ENCODE data around the gene THAP12.

THAP12 gene

GRCh38 chr11:76380159-76380976 is 564 bp downstream of the THAP12 start:
- WGBS (ENCODE audit: insufficient coverage, insufficient read length) = no CpG with 5 or more reads among the region's 85 CpGs
- H3K9me3 ChIP-seq (ENCODE audit: control insufficient read depth, insufficient read depth, low read length) = no peaks in the 10 kb centered on the region
- peaks cover 6% of the 10 kb centered on the region for H3K4me1 ChIP-seq (ENCODE audit: control insufficient read depth, insufficient read depth, low read length)
- H3K27me3 ChIP-seq (ENCODE audit: control insufficient read depth, insufficient read depth, low read length) = no peaks in the 10 kb centered on the region
- H3K4me3 ChIP-seq (ENCODE audit: low read length) = peak overlapping the region; percentile 86
- no peaks in the 10 kb centered on the region for H3K36me3 ChIP-seq (ENCODE audit: control insufficient read depth, insufficient read depth, low read length)
- DNase-seq (ENCODE audit: low read depth, low spot score) = no peak
- H3K27ac ChIP-seq (ENCODE audit: low read length) = no peak overlapping the region

GRCh38 chr11:76379807-76380158 is 1.1 kb downstream of the THAP12 start:
- no peak for DNase-seq (ENCODE audit: low read depth, low spot score)
- no CpG with 5 or more reads among the region's 6 CpGs for WGBS (ENCODE audit: insufficient coverage, insufficient read length)
- H3K36me3 ChIP-seq (ENCODE audit: control insufficient read depth, insufficient read depth, low read length) = no peaks in the 10 kb centered on the region
- peaks cover 8% of the 10 kb centered on the region for H3K4me1 ChIP-seq (ENCODE audit: control insufficient read depth, insufficient read depth, low read length)
- no peaks in the 10 kb centered on the region for H3K27me3 ChIP-seq (ENCODE audit: control insufficient read depth, insufficient read depth, low read length)
- H3K4me3 ChIP-seq (ENCODE audit: low read length) = peak overlapping the region; percentile 86; the same call in 1 of the 2 replicates
- no peaks in the 10 kb centered on the region for H3K9me3 ChIP-seq (ENCODE audit: control insufficient read depth, insufficient read depth, low read length)
- H3K27ac ChIP-seq (ENCODE audit: low read length) = no peak overlapping the region

- no peaks in the 10 kb centered on the region for H3K27me3 ChIP-seq (ENCODE audit: control insufficient read depth, insufficient read depth, low read length)
- H3K9me3 ChIP-seq (ENCODE audit: control insufficient read depth, insufficient read depth, low read length) = no peaks in the 10 kb centered on the region
- H3K36me3 ChIP-seq (ENCODE audit: control insufficient read depth, insufficient read depth, low read length) = no peaks in the 10 kb centered on the region
- DNase-seq (ENCODE audit: low read depth, low spot score) = no peak
- no peak overlapping the region for H3K27ac ChIP-seq (ENCODE audit: low read length)
- H3K4me3 ChIP-seq (ENCODE audit: low read length) = no peak overlapping the region
- H3K4me1 ChIP-seq (ENCODE audit: control insufficient read depth, insufficient read depth, low read length) = 0 out of 2 replicates have a peak, but pooled peaks cover 2% of the 10 kb centered on the region
- WGBS (ENCODE audit: insufficient coverage, insufficient read length) = no CpG with 5 or more reads among the region's 7 CpGs
Measured at GRCh38 chr11:76376746-76377558, 4.0 kb downstream of the THAP12 start.

- no peak overlapping the region for H3K4me3 ChIP-seq (ENCODE audit: low read length)
- no peaks in the 10 kb centered on the region for H3K9me3 ChIP-seq (ENCODE audit: control insufficient read depth, insufficient read depth, low read length)
- H3K27me3 ChIP-seq (ENCODE audit: control insufficient read depth, insufficient read depth, low read length) = no peaks in the 10 kb centered on the region
- H3K4me1 ChIP-seq (ENCODE audit: control insufficient read depth, insufficient read depth, low read length) = 0 out of 2 replicates have a peak, but pooled peaks cover 2% of the 10 kb centered on the region
- WGBS (ENCODE audit: insufficient coverage, insufficient read length) = no CpG with 5 or more reads among the region's 3 CpGs
- no peak for DNase-seq (ENCODE audit: low read depth, low spot score)
- no peak overlapping the region for H3K27ac ChIP-seq (ENCODE audit: low read length)
- H3K36me3 ChIP-seq (ENCODE audit: control insufficient read depth, insufficient read depth, low read length) = no peaks in the 10 kb centered on the region
Measured at GRCh38 chr11:76371170-76371569, 9.8 kb downstream of the THAP12 start.

- Histone ChIP-seq H3K4me1 (ENCODE audit: control insufficient read depth, insufficient read depth, low read length) (no peaks in the 10 kb centered on the region), H3K4me3 (ENCODE audit: low read length) (no peak overlapping the region), H3K9me3 (ENCODE audit: control insufficient read depth, insufficient read depth, low read length) (no peaks in the 10 kb centered on the region), H3K27me3 (ENCODE audit: control insufficient read depth, insufficient read depth, low read length) (no peaks in the 10 kb centered on the region), H3K36me3 (ENCODE audit: control insufficient read depth, insufficient read depth, low read length) (no peaks in the 10 kb centered on the region), H3K27ac (ENCODE audit: low read length) (no peak overlapping the region)
- no CpG with 5 or more reads among the region's 6 CpGs for WGBS (ENCODE audit: insufficient coverage, insufficient read length)
- DNase-seq (ENCODE audit: low read depth, low spot score) = no peak
Measured at GRCh38 chr11:76369406-76369805, 11.5 kb downstream of the THAP12 start.

GRCh38 chr11:76368490-76368889 is 12.4 kb downstream of the THAP12 start:
- Histone ChIP-seq H3K27ac (ENCODE audit: low read length) (no peak overlapping the region), H3K9me3 (ENCODE audit: control insufficient read depth, insufficient read depth, low read length) (no peaks in the 10 kb centered on the region), H3K4me1 (ENCODE audit: control insufficient read depth, insufficient read depth, low read length) (no peaks in the 10 kb centered on the region), H3K4me3 (ENCODE audit: low read length) (no peak overlapping the region), H3K27me3 (ENCODE audit: control insufficient read depth, insufficient read depth, low read length) (no peaks in the 10 kb centered on the region), H3K36me3 (ENCODE audit: control insufficient read depth, insufficient read depth, low read length) (no peaks in the 10 kb centered on the region)
- no CpG with 5 or more reads among the region's 1 CpG for WGBS (ENCODE audit: insufficient coverage, insufficient read length)
- no peak for DNase-seq (ENCODE audit: low read depth, low spot score)

GRCh38 chr11:76365038-76365679 is 15.8 kb downstream of the THAP12 start:
- WGBS (ENCODE audit: insufficient coverage, insufficient read length) = no CpG with 5 or more reads among the region's 16 CpGs
- H3K4me3 ChIP-seq (ENCODE audit: low read length) = no peak overlapping the region
- H3K27ac ChIP-seq (ENCODE audit: low read length) = no peak overlapping the region
- no peaks in the 10 kb centered on the region for H3K9me3 ChIP-seq (ENCODE audit: control insufficient read depth, insufficient read depth, low read length)
- H3K4me1 ChIP-seq (ENCODE audit: control insufficient read depth, insufficient read depth, low read length) = no peaks in the 10 kb centered on the region
- H3K36me3 ChIP-seq (ENCODE audit: control insufficient read depth, insufficient read depth, low read length) = no peaks in the 10 kb centered on the region
- DNase-seq (ENCODE audit: low read depth, low spot score) = no peak
- no peaks in the 10 kb centered on the region for H3K27me3 ChIP-seq (ENCODE audit: control insufficient read depth, insufficient read depth, low read length)

GRCh38 chr11:76362716-76363115 is 18.2 kb downstream of the THAP12 start:
- H3K36me3 ChIP-seq (ENCODE audit: control insufficient read depth, insufficient read depth, low read length) = no peaks in the 10 kb centered on the region
- no peak overlapping the region for H3K4me3 ChIP-seq (ENCODE audit: low read length)
- no peaks in the 10 kb centered on the region for H3K9me3 ChIP-seq (ENCODE audit: control insufficient read depth, insufficient read depth, low read length)
- DNase-seq (ENCODE audit: low read depth, low spot score) = no peak
- no peaks in the 10 kb centered on the region for H3K27me3 ChIP-seq (ENCODE audit: control insufficient read depth, insufficient read depth, low read length)
- H3K27ac ChIP-seq (ENCODE audit: low read length) = no peak overlapping the region
- no peaks in the 10 kb centered on the region for H3K4me1 ChIP-seq (ENCODE audit: control insufficient read depth, insufficient read depth, low read length)
- no CpG with 5 or more reads among the region's 7 CpGs for WGBS (ENCODE audit: insufficient coverage, insufficient read length)

GRCh38 chr11:76361776-76362175 is 19.2 kb downstream of the THAP12 start:
- no CpG with 5 or more reads among the region's 2 CpGs for WGBS (ENCODE audit: insufficient coverage, insufficient read length)
- Histone ChIP-seq H3K9me3 (ENCODE audit: control insufficient read depth, insufficient read depth, low read length) (no peaks in the 10 kb centered on the region), H3K36me3 (ENCODE audit: control insufficient read depth, insufficient read depth, low read length) (no peaks in the 10 kb centered on the region), H3K4me3 (ENCODE audit: low read length) (no peak overlapping the region), H3K27me3 (ENCODE audit: control insufficient read depth, insufficient read depth, low read length) (no peaks in the 10 kb centered on the region), H3K4me1 (ENCODE audit: control insufficient read depth, insufficient read depth, low read length) (no peaks in the 10 kb centered on the region), H3K27ac (ENCODE audit: low read length) (no peak overlapping the region)
- no peak for DNase-seq (ENCODE audit: low read depth, low spot score)

GRCh38 chr11:76361374-76361773 is 19.6 kb downstream of the THAP12 start:
- H3K36me3 ChIP-seq (ENCODE audit: control insufficient read depth, insufficient read depth, low read length) = no peaks in the 10 kb centered on the region
- no peak overlapping the region for H3K27ac ChIP-seq (ENCODE audit: low read length)
- H3K27me3 ChIP-seq (ENCODE audit: control insufficient read depth, insufficient read depth, low read length) = no peaks in the 10 kb centered on the region
- H3K4me1 ChIP-seq (ENCODE audit: control insufficient read depth, insufficient read depth, low read length) = no peaks in the 10 kb centered on the region
- H3K9me3 ChIP-seq (ENCODE audit: control insufficient read depth, insufficient read depth, low read length) = no peaks in the 10 kb centered on the region
- H3K4me3 ChIP-seq (ENCODE audit: low read length) = no peak overlapping the region
- DNase-seq (ENCODE audit: low read depth, low spot score) = no peak

Measured in iPS DF 6.9 (cell line).